Bronchial epithelial cell (primary cell): ENCODE data around the gene OR51L1. TPM values are rescaled to one million over a fixed set of nuclear protein-coding genes. Genes with fewer than 3 reads are reported as not detected.

Experiments
- DNase-seq: peaks from one replicate; pipeline ENCODE4 v3.0.0-alpha.2; 2010; ENCODE audit warnings: low read depth
- FAIRE-seq: peaks from 2 replicates; lab custom pipeline; 2011; peaks lifted over from hg19 to GRCh38; lab: Jason Lieb, UNC
- H3K27me3 ChIP-seq: 2 replicates; pipeline ENCODE4 v1.5.1; 2011; ENCODE audit warnings: low read length; ENCODE audit not compliant: control insufficient read depth, insufficient read depth
- H3K36me3 ChIP-seq: 2 replicates; pipeline ENCODE4 v1.5.1; 2011; ENCODE audit warnings: low read length; ENCODE audit not compliant: control insufficient read depth, insufficient read depth
- H3K4me3 ChIP-seq: 2 replicates; pipeline ENCODE4 v1.5.1; 2011; ENCODE audit warnings: mild to moderate bottlenecking, low read depth, low read length, control low read depth
- CTCF ChIP-seq: IDR thresholded peaks from 2 replicates; pipeline ENCODE4 v1.5.1; 2011; ENCODE audit warnings: mild to moderate bottlenecking, moderate library complexity, low read length, control low read depth, inconsistent platforms; ENCODE audit not compliant: insufficient read depth, severe bottlenecking
- total RNA-seq: library from RNA; depleted of rRNA; stranded (reverse); fragments of >200 nt; gene quantifications from 2 replicates; pipeline ENCODE4 v1.2.1, GENCODE V29; 2014

OR51L1 gene
- total RNA-seq, 1 donor from 2014 or later: not detected

DNA sequence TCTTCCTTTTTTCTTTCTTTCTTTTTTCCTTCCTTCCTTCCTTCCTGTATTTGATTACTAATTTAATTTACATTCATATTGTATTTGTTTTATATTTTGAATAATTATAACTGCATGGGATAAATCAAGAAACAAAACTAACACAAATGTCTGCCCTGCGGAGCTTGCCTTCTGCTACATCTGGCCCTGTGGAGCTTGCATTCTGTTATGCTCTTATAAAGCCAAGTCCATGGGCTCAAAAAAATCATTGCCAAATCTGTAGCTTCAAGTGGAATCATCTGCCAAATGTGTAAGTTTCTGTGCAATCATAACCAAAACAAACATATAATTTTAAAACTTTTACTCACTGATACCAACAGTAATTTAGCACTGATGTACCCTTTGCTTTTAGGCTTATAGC is 43.7 kb downstream of the OR51L1 start:
- H3K36me3 ChIP-seq: no peaks in the 10 kb centered on the region
- DNase-seq (no peak), FAIRE-seq (no peak)
- H3K27me3 ChIP-seq: no peaks in the 10 kb centered on the region
- TF ChIP-seq CTCF: no peak
- no peak overlapping the region for H3K4me3 ChIP-seq

DNA sequence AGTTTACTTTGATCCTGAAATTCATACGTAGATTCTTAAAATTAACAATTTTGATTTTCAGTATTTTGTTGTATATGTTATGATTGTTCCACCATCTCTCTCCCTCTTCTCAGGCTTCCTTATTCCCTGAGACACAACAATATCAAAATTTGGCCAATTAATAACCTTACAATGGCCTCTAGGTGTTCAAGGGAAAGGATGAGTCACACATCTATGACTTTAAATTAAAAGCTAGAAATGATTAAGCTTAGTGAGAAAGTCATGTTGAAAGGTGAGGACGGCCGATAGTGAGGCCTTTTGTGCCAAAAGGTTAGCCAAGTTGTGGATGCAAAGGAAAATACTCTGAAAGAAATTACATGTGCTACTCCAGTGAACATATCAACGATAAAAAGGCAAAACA is 46.2 kb downstream of the OR51L1 start:
- DNase-seq: peak; percentile 5
- Histone ChIP-seq H3K4me3 (no peak overlapping the region), H3K27me3 (no peaks in the 10 kb centered on the region), H3K36me3 (no peaks in the 10 kb centered on the region)
- no peak for FAIRE-seq
- no peak for TF ChIP-seq CTCF

GRCh38 chr11:5042091-5042490 is 47.4 kb downstream of the OR51L1 start:
- DNase-seq (peak; percentile 63), FAIRE-seq (no peak)
- no peak overlapping the region for H3K4me3 ChIP-seq
- TF ChIP-seq CTCF: no peak
- no peaks in the 10 kb centered on the region for H3K27me3 ChIP-seq
- H3K36me3 ChIP-seq: no peaks in the 10 kb centered on the region

DNA sequence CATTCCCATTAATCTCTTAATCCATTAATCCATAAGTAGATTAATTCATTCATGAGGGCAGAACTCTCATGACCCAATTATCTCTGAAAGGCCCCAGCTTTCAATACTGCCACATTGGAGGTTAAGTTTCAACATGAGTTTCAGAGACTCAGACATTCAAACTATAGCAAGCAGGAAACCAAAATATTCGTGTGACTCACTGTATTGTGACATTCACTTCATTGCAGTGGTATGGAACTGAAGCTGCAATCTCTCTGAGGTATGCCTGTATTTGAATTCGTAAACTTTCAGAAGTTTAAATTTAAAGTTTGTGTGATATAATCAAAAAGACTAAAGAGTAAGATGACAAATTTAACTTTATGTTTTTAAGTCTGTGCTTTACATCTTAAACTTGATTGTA is 48.7 kb downstream of the OR51L1 start:
- no peak for FAIRE-seq
- Histone ChIP-seq H3K4me3 (no peak overlapping the region), H3K36me3 (no peaks in the 10 kb centered on the region), H3K27me3 (no peaks in the 10 kb centered on the region)
- DNase-seq: peak; percentile 70
- TF ChIP-seq CTCF: no peak

GRCh38 chr11:5046226-5046625 is 51.6 kb downstream of the OR51L1 start, which contains the start of gene OR52J3:
TSS of gene OR52J3 (plus strand) at chr11:5046526. CDS start at chr11:5046526, 0 bp downstream.
- no peaks in the 10 kb centered on the region for H3K36me3 ChIP-seq
- DNase-seq (no peak), FAIRE-seq (no peak)
- no peaks in the 10 kb centered on the region for H3K27me3 ChIP-seq
- no peak within 1 kb of the TSS for H3K4me3 ChIP-seq
- no peak for TF ChIP-seq CTCF

- DNase-seq (no peak), FAIRE-seq (peak; percentile 80)
- no peak for TF ChIP-seq CTCF
- no peak overlapping the region for H3K4me3 ChIP-seq
- no peaks in the 10 kb centered on the region for H3K36me3 ChIP-seq
- H3K27me3 ChIP-seq: no peaks in the 10 kb centered on the region
Measured at GRCh38 chr11:5046754-5047330, 52.2 kb downstream of the OR51L1 start.
